GM18907 (cell line): ENCODE measurements around the gene DPF1.

ENCODE experiments used
- ATAC-seq: cut with Tn5 transposase; IDR thresholded peaks from one replicate; pipeline ENCODE4 v1.9.1; 2021; ENCODE audit warnings: mild to moderate bottlenecking, moderate library complexity; ENCODE audit not compliant: unreplicated experiment

Gene DPF1

DNA sequence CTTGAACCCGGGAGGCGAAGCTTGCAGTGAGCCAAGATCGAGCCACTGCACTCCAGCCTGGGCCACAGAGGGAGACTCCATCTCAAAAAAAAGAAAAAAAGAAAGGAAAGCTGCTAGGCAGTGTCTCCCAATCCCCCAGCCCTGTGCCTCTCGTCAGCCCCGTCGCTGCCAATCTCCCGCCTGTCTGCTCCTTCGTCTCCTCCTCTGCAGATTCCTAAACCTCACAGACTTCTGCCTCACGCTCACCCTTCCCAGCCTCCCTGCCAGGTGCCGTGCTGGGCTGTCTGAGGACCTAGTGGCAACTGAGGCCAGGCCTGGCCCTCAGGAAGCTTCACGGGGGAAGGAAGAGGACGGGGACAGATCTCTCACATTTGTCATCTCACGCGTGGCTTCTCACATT lies 21.5 kb downstream of the DPF1 start:
- ATAC-seq: no peak

DNA sequence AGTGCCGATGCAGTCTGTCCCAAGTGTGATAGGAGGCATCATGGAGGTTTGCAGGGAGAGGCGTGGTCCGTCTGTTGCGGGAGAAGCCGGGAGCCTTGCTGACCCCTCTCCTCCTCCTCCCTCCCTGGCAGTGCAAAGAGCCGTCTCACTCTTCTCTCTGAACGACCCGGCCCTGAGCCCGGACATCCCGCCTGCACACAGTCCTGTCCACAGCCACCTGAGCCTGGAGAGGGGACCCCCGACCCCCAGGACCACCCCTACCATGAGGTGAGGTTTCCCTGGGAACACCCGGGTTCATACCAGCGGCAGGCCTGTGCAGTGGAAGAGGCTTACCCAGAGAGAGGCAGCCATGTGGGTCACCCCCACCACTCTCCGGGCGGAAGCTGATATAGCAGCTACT lies 22.3 kb downstream of the DPF1 start:
- ATAC-seq: no peak

- no peak for ATAC-seq
Observed at GRCh38 chr19:38199340-38199739, 24.7 kb downstream of the DPF1 start.

DNA sequence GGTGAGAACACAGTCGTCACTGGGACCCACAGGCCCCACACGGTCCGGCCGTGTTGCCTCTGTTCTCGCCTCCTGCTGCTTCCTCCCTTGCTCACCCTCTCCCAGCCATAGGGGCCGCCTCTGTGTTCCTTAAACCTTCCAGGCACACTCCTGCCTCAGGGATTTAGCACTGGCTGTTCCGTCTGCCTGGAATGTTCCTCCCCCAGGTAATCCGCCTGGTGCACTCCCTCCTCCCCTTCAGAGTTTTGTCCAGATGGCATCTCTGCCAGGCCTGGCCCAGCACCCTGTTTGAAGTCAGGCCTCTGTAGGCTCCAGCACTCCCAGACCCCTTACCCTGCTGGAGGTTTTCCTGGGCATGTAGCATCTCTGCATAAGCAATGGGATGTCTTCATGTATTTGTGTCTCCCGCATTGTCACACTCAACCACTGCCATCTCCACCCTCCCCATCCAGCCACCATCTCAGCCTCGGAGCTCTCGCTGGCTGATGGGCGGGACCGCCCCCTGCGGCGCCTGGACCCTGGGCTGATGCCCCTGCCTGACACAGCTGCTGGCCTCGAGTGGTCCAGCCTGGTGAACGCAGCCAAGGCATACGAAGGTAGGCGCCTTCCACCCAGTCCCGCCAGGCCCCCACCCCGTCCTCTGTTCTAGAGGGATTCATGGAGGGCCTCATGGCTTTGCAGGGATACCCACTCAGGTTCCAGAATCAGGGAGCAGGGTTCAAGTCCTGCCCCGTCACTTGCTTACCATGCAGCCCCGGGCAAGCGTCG lies 25.9 kb downstream of the DPF1 start:
- ATAC-seq: no peak

DNA sequence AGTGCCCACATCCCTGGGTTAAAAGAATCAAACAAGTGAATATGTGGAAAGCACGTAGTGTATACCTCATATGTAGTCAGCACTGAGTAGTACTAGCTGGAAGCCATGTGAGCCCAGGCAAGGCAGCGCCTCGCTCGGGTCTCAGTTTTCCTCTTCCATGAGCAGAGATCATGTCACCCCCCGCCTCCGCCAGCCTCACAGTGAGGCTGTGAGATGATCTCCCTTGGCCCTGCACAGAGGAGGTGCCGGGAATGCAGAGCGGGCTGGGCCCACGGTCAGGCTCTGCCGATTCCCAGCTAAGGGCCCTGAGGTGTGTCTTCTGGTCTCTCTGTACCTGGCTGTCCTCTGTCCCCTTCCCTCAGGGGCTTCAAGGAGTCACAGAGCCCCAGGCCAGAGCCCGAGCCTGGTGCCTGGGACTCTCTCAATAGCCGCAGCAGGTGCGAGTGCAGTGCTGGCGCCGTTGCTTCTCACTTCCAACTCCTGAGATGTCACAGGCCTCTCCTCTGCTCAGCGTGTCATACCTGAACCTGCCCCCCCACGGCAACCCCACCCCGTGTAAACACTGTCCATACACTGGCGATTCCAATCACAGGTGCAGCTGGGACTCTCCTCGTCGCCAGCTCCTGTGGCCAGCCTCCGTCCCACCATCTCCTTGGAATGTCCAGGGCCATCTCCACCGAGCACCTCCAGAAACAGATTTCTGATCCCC lies 26.9 kb downstream of the DPF1 start:
- no peak for ATAC-seq

- no peak for ATAC-seq
Observed at GRCh38 chr19:38196245-38196837, 27.7 kb downstream of the DPF1 start.

DNA sequence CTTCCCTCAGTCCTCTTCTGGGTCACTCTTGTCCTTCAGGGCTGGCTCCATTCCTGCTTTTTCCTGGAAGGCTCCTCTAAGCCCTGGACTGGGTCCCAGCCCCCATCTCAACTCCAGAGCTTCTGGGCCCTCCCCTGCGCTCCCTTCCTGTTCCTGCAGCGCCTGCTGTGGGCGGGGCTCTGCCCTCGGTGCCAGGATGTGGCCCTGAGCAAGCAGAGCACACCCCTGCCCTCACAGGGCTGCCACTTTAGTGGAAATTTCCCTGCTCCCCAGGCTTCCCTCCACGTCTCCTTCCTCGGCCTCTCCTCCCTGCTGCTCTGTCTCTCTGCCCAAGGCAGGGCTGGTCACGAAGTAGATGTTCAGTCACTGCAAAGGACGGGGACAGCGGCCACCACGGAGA lies 28.8 kb downstream of the DPF1 start:
- ATAC-seq: no peak

DNA sequence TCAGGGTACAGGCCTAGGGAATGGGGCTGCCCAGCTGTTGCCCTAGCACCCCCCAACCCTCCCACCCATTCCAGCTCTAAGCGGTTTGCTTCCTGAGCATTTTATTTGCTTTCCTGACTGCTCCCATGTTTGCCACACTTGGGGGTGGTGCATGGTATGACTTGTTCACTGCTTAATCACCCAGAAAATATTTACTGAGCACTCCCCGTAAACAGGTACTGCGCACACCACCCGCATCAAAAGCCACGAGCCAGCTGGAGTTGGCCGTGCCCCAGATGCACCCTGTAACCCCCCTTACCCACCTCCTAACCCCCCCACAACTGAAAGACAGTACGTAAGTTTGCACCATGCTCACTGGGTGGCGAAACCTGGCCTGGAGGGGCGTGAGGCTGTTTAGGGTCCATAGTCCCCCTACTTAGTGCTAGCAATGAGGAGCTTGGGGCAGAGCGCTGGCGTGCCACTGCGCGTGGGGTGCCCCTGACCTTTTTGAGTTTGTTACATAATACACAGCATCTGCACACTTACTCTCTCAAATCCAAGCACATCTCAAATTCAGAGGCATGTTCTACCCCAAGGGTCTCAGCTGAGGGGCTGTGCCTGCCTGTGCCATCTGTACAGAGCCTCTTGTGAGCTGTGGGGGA lies 29.8 kb downstream of the DPF1 start:
- no peak for ATAC-seq

- ATAC-seq: no peak
Observed at GRCh38 chr19:38193445-38193844, 30.6 kb downstream of the DPF1 start.

GRCh38 chr19:38191747-38192146 lies 32.3 kb downstream of the DPF1 start:
- ATAC-seq: no peak

- no peak for ATAC-seq
Observed at GRCh38 chr19:38190793-38191192, 33.2 kb downstream of the DPF1 start.

DNA sequence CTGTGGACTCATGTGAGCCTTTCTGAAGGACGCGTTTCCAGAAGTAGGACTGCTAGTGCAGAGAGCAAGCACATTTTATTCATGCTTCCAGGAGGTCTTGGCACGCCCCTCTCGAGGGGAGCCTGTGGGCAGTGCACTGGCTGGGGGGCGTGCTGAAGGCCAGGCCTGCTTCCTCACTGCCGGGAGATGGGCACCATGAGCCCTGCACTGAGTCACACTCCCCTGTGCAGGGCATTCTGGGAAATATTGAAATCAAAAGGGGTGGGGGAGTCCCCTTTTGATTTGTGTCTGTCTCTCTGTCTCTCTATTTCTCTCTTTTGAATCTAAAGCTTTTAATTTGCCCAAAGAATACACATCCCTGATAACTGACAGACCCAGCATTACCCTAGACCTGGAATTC lies 34.0 kb downstream of the DPF1 start:
- ATAC-seq: no peak

- no peak for ATAC-seq
Observed at GRCh38 chr19:38185562-38185961, 38.5 kb downstream of the DPF1 start.

DNA sequence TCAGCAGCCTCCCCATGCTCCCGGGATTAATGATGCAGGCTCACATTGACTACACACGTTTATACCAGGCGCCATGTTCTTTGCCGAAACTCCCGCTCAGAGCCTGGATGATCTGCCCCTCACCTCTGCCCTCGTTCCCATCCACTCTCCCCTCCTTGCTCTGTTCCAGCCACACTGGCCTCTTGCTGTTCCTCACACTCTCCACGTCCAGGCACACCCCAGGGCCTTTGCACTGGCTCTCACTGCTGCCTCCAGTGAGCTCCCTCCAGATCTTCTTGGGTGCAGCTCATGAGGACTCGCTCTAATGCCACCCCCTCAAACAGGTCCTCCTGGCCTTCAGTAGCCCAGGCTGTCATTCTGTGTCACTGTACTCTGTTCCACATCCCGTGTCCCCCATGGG lies 39.2 kb downstream of the DPF1 start:
- ATAC-seq: no peak

- ATAC-seq: no peak
Observed at GRCh38 chr19:38183251-38183897, 40.6 kb downstream of the DPF1 start.

GRCh38 chr19:38182536-38183210 lies 41.3 kb downstream of the DPF1 start:
- no peak for ATAC-seq

DNA sequence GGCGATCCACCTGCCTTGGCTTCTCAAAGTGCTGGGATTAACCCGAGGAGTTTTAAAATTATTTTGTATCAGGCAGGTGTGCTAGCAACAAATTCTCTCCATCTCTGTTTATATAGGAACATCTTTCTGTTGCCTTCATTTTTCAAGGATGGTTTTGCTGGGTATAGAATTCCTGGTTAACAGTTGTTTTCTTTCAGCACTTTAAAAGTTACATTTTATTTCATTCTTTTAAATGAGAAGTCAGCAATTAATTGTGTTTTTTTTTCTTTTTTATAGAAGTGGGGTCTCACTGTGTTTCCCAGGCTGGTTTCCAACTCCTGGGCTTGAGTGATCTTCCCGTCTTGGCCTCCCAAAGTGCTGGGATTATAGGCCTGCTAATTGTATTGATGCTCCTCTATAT lies 44.0 kb downstream of the DPF1 start:
- no peak for ATAC-seq

DNA sequence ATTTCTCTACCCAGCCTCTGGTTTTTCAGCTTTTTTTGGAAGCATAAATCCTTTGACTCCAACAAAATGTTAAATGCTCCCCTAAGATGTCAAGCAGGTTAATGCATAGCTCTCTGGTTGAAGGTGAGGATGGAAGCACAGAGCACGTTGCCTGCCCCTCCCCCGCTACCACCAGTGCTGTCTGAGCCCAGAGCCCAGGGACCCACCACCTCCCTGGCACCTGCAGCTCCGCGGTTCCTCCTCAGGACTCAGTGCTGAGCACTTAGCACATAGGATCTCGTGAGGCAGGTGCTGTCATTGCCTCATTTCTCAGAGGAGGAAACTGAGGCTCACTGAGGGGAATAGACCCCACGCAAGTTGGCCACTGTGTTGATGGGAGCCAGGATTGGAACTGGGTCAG lies 48.6 kb downstream of the DPF1 start:
- no peak for ATAC-seq

- ATAC-seq: no peak
Observed at GRCh38 chr19:38173291-38174041, 50.6 kb downstream of the DPF1 start.

GRCh38 chr19:38172001-38172400 lies 52.0 kb downstream of the DPF1 start:
- ATAC-seq: no peak
